Motor neuron (in vitro differentiated cells): ENCODE measurements around the gene NRGN. TPM values are rescaled to one million over a fixed set of nuclear protein-coding genes. Genes with fewer than 3 reads are reported as not detected.

Source experiments
- ATAC-seq, 8 experiments: fragments of 200-7000 bp; cut with Tn5 transposase; replicated peaks in 6 of 8; 2 replicates each; pipeline ENCODE4 v1.8.0; 2021; ENCODE audit warnings: mild to moderate bottlenecking in 8 of 8, moderate library complexity in 8 of 8
- H3K27ac ChIP-seq, 2 donors: fragments of 250-450 bp; sonication (Bioruptor Pico); 2 replicates each; pipeline ENCODE4 v1.9.0; 2021; ENCODE audit warnings: antibody characterized with exemption in 2 of 2, mild to moderate bottlenecking in 2 of 2, moderate library complexity in 1 of 2
- H3K4me1 ChIP-seq, 2 donors: fragments of 250-450 bp; sonication (Bioruptor Pico); replicated peaks in 1 of 2; 2 replicates each; pipeline ENCODE4 v1.6.1; 2021; ENCODE audit warnings: antibody characterized with exemption in 2 of 2, mild to moderate bottlenecking in 2 of 2, moderate library complexity in 1 of 2
- H3K4me3 ChIP-seq, 5 donors: fragments of 250-450 bp; sonication (Bioruptor Pico); 2 replicates each; pipeline ENCODE4 v1.9.0; 2021; ENCODE audit warnings: antibody characterized with exemption in 5 of 5, mild to moderate bottlenecking in 5 of 5, moderate library complexity in 4 of 5
- WGBS, 10 experiments: fragments of 450-650 bp; shearing (Covaris generic); methylation state at CpG; one replicate each; pipeline ENCODE4 v1.0.0; 2022; 5-methylcytosine and 5-hydroxymethylcytosine counted together
- in situ Hi-C, 9 experiments: fragments of 400-800 bp; cut with MboI; loops; one replicate each; pipeline ENCODE4 v1.15.0; 2021; ENCODE audit warnings: low sequenced_read_pairs in 9 of 9, low pct_unique_long_range_greater_than_20kb in 2 of 9; ENCODE audit not compliant: unreplicated experiment in 9 of 9
- total RNA-seq, 8 experiments: library from RNA; unstranded; fragments of 300-600 nt; gene quantifications; 2 replicates each; pipeline versions ENCODE4 v1.2.3 to v1.2.4, GENCODE V29; 2022

NRGN gene
- total RNA-seq, 8 experiments from 2014 or later: 0.49 to 34.2 (median 2.6) TPM

DNA sequence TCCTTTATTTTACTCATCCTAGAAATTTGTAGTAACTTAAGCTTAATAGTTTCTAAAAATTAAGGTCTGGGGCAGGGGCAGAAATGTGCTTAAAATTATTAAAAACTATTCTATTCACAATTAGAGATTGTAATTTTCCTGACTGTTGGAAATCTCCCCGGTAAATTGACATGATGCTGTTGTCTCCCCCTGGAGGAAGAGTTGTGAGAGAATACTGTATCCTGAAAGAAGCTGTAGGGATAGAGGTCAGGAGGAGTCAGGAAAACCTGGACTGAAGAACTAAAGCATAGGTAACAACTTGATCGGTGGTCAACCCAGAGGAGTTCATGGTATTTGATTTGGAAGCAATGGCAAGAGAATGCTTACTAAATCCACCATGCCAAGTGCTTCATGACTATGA lies 38.5 kb downstream of the NRGN start:
- WGBS, 10 experiments: 72 to 100% (median 100%) methylated on average over 1 to 2 of the region's 2 CpGs
- Histone ChIP-seq H3K4me1 (no peaks in the 10 kb centered on the region), H3K4me3 (no peak overlapping the region), H3K27ac (no peak overlapping the region)
- no peak for ATAC-seq
- in situ Hi-C loops: no loop called here

DNA sequence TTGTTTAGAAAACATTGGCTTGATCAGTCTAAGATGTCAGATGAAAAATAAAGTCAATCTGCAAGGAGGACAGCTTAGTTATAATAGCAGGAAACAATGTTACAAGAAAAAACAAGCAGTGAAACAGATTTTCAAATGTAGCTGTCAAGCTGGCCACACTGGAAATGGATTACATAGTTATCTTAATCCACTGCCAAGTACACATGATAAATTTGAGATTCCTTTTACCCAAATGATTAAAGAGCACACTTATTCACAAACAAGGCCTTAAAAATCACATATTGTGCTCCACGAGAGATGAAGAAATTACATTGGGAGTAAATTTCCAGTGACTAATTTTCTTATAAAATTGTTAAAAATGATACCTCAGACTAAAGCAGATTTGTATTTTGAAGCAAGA lies 39.8 kb downstream of the NRGN start:
- no peak overlapping the region for H3K27ac ChIP-seq
- in situ Hi-C loops: no loop called here
- no peak for ATAC-seq
- WGBS, 10 experiments: 44 to 100% (median 87%) methylated on average over 1 of the region's 1 CpG; no CpG with 5 or more reads in 2 of the 10 experiments
- H3K4me3 ChIP-seq: no peak overlapping the region
- no peaks in the 10 kb centered on the region for H3K4me1 ChIP-seq

DNA sequence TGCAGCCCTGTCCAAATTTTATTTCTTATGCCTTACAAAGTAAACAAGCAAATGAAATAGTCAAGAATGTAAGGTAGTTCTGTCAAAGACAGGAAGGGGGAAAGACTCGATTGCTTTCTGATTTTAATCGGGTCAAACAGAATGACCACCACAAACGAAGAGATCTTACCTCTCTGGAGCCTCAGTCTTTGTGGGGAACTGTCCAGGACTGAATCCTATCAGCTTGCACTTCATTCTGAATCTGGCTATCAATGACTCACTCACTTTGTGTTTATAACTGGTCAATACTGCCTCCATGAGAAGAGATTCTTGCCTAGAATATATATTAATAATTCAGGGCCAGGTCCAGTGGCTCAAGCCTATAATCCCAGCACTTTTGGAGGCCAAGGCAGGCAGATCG lies 43.3 kb downstream of the NRGN start:
- ATAC-seq: no peak
- Histone ChIP-seq H3K27ac (no peak overlapping the region), H3K4me1 (no peaks in the 10 kb centered on the region), H3K4me3 (no peak overlapping the region)
- in situ Hi-C loops: no loop called here
- whole genome bisulfite sequencing, 10 experiments: 83 to 100% (median 100%) methylated on average over 1 to 4 of the region's 4 CpGs; no CpG with 5 or more reads in 1 of the 10 experiments

DNA sequence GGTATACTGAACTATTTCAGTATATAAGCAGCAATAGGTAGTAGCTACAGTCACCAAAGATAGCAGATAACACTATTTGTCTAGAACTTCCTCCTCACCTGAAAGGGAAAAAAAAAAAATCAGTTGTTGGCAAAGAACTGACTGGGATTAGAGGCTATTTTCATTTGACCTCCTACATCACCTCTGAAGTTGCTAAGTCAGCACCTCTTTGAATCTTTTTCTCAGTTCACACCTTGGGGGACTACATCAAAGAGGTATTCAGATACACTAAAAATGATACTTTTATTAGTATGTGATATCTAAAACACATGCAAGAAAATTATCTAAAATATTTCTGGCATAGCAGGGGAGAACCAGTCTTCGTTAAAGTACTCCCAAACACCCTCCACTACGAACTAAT lies 44.3 kb downstream of the NRGN start:
- 100% methylated on average over 1 to 2 of the region's 2 CpGs; no CpG with 5 or more reads in 2 of the 10 experiments for WGBS, 10 experiments
- no peak overlapping the region for H3K27ac ChIP-seq
- ATAC-seq: no peak
- H3K4me3 ChIP-seq: no peak overlapping the region
- in situ Hi-C loops: no loop called here
- no peaks in the 10 kb centered on the region for H3K4me1 ChIP-seq

DNA sequence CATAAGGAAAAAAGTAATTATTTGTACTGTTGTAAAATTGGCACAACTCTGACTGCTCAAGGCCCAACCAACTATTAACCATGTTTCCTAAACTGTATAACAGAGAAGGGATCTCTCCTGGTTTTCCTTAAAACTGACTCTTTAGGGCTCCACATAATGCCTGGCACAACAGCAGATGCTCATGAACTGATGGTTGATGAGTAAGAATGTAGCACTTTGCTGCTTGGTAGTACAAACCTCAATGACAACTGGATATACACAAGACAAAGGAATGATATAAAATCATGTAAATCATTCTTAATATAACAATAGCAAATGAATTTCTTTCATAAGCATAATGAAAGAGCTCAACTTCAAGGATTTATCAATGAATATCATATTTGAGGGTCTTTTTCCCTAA lies 48.8 kb downstream of the NRGN start:
- in situ Hi-C loops: no loop called here
- Histone ChIP-seq H3K4me3 (no peak overlapping the region), H3K27ac (no peak overlapping the region), H3K4me1 (no peaks in the 10 kb centered on the region)
- ATAC-seq: no peak

DNA sequence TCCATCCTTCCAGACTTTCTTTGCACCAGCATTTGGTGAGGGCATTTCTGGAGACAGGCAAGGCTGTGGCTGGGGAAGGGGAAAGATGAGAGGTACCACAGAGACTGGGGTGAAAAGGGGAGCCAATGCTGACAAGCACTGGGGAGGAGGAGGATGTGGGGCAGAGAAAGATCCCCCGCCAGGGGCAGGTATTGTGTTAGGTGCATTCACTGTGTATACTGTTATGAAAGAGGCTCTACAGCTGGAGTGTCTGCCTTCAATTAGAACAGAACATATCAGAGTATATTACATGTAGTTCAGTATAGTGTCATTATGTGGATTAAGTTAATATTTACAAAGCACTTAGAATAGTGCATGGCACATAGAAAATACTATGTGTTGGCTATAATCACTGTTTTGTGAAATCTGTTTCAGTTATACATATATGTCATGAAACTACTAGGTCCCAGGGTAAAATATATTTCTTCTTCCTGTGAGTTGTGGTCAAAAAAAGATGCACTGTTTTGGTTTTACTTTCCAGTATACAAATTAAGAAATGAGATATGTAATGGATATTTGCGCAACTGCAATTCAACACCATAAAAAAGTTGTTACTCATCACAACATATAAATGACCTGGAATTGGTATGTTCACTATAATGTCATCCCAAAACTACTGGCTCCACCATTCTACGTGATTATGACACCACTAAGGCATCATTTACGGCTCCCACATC lies 52.0 kb downstream of the NRGN start:
- H3K4me3 ChIP-seq: no peak overlapping the region

DNA sequence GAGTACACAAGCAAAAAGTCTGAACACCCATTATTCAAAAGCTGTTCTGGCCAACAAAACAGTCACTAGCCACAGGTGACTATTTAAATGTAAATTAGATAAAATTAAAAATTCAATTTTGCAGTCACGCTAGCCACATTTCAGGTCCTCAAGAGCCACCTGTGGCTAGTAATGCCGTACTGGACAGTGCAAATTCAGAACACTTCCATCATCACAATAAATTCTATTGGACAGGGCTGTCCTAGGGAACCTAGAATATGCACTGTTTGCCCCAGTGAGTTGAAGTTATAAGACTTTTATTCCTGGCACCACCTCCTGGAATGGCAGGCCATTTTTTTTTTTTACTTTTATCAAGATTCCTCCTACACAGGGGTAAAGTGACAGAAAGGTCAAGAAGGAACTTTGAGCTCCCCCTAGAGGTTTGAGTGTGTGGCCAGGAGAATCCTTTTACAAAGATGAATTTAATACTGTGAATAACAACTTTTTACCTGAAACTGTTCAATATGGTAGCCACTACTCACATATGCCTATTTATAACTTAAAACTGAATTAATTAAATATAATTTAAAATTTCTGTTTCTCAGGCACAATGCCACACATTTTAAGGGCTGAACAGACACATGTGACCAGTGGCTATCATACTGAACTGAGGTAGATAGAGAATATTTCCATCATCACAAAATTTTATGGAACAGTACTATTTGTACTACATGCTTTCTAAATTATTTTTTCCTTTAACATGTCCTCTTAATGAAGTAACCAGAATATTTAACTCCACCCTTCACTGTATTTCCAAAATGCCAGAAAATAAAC lies 53.9 kb downstream of the NRGN start:
- WGBS, 10 experiments: 33 to 64% (median 52%) methylated on average over 1 to 2 of the region's 2 CpGs; no CpG with 5 or more reads in 5 of the 10 experiments
- Histone ChIP-seq H3K4me3 (no peak overlapping the region), H3K4me1 (peaks cover 8 to 16% of the 10 kb centered on the region in 2 donors), H3K27ac (no peak overlapping the region)
- ATAC-seq: peak in 6 of 8 experiments; percentile 20 to 77 (median 26)
- in situ Hi-C loops: no loop called here

More for the DNA sequence above, 52.0 kb downstream of the NRGN start:
- WGBS, 10 experiments: 73 to 100% (median 97%) methylated on average over 2 to 4 of the region's 4 CpGs; no CpG with 5 or more reads in 2 of the 10 experiments
- Histone ChIP-seq H3K27ac (no peak overlapping the region), H3K4me1 (no peaks in the 10 kb centered on the region)
- peak in 2 of 8 experiments; percentile 3 to 10 for ATAC-seq
- in situ Hi-C loops: no loop called here

DNA sequence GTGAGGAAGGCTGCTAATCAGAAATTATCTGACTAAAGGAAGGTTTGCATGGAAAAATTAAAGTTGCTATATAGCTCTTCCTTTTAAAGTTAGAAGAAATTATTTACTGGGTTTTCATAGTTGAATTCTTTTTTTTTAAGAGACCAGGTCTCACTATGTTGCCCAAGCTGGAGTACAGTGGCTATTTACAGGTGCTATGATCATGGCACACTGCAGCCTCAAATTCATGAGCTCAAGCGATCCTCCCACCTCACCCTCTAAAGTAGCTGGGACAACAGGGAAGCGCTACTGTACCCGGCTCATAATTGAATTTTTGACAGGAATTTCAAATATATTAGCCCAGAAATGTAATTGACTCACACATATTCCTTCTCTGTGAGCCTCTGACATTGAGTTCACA lies 56.6 kb downstream of the NRGN start:
- no peak overlapping the region for H3K27ac ChIP-seq
- H3K4me3 ChIP-seq: no peak overlapping the region
- peaks cover 12 to 19% of the 10 kb centered on the region in 2 donors for H3K4me1 ChIP-seq
- no peak for ATAC-seq
- in situ Hi-C loops: no loop called here
- 20 to 100% (median 93%) methylated on average over 2 to 3 of the region's 3 CpGs; no CpG with 5 or more reads in 2 of the 10 experiments for WGBS, 10 experiments

Other genes starting within 250 kb of the NRGN start
- 1 to 10 TPM in 1 of 8 experiments, under 1 TPM in 3, not detected in 4; 0.25 to 1.2 (median 0.40) TPM for gene OR8B12, start 196.3 kb upstream of the NRGN start, total RNA-seq
- under 1 TPM in 5 of 8 experiments, not detected in 3; 0.04 to 0.66 (median 0.23) TPM for gene OR8A1, start 169.9 kb upstream of the NRGN start, total RNA-seq
- gene PANX3, start 128.5 kb upstream of the NRGN start, total RNA-seq: under 1 TPM in 2 of 8 experiments, not detected in 6; 0.33 to 0.42 TPM
- gene TBRG1, start 117.1 kb upstream of the NRGN start, total RNA-seq: 10 to 100 TPM; 16.8 to 49.6 (median 25.9) TPM
- gene SIAE, start 66.2 kb upstream of the NRGN start, total RNA-seq: 10 to 100 TPM in 4 of 8 experiments, 1 to 10 TPM in 4; 3.2 to 78.6 (median 15.5) TPM
- gene SPA17, start 66.0 kb upstream of the NRGN start, total RNA-seq: 10 to 100 TPM; 13.7 to 71.4 (median 20.1) TPM
- 1 to 10 TPM in 2 of 8 experiments, under 1 TPM in 3, not detected in 3; 0.17 to 2.0 (median 0.90) TPM for gene VSIG2, start 12.3 kb downstream of the NRGN start, total RNA-seq
- 1 to 10 TPM in 3 of 8 experiments, under 1 TPM in 5; 0.11 to 9.3 (median 0.67) TPM for gene ESAM, start 22.3 kb downstream of the NRGN start, total RNA-seq
- 10 to 100 TPM in 7 of 8 experiments, 1 to 10 TPM in 1; 9.8 to 53.9 (median 14.8) TPM for gene MSANTD2, start 60.5 kb downstream of the NRGN start, total RNA-seq
- 10 to 100 TPM in 5 of 8 experiments, 1 to 10 TPM in 3; 6.3 to 43.6 (median 15.9) TPM for gene ROBO3, start 125.5 kb downstream of the NRGN start, total RNA-seq
- gene ROBO4, start 157.9 kb downstream of the NRGN start, total RNA-seq: 1 to 10 TPM in 2 of 8 experiments, under 1 TPM in 5, not detected in 1; 0.05 to 1.9 (median 0.73) TPM
- gene HEPN1, start 179.3 kb downstream of the NRGN start, total RNA-seq: 10 to 100 TPM in 1 of 8 experiments, not detected in 7; 12.8 TPM
- gene HEPACAM, start 196.1 kb downstream of the NRGN start, total RNA-seq: 10 to 100 TPM in 1 of 8 experiments, under 1 TPM in 5, not detected in 2; 0.05 to 14.0 (median 0.12) TPM
- 1 to 10 TPM in 7 of 8 experiments, under 1 TPM in 1; 0.87 to 4.7 (median 2.5) TPM for gene CCDC15, start 214.3 kb downstream of the NRGN start, total RNA-seq